GM12892 (cell line): Measurements from ENCODE around the gene ARF4.

Experiments used
- POLR2A ChIP-seq: IDR thresholded peaks from 2 replicates; pipeline ENCODE4 v1.6.1; 2011; ENCODE audit warnings: low read depth, low read length, control low read depth
- POLR2AphosphoS5 ChIP-seq: IDR thresholded peaks from 2 replicates; pipeline ENCODE4 v1.6.1; 2011; ENCODE audit warnings: low read depth, low read length, control low read depth

- TF ChIP-seq POLR2A = peak; percentile 98
- peak; percentile 93 for TF ChIP-seq POLR2AphosphoS5
Measured at GRCh38 chr3:57555738-57556458, 41.2 kb downstream of the ARF4 start, which contains the start of gene PDE12.
